HepG2 (cell line): ENCODE results near the gene LOXL3. TPM values are rescaled to one million over a fixed set of nuclear protein-coding genes. Genes with fewer than 3 reads are reported as not detected.

ENCODE experiments used
- CBX5 ChIP-seq: sonication (generic); formaldehyde crosslinking; IDR thresholded peaks from 2 replicates; pipeline ENCODE4 v1.4.0; 2020; ENCODE audit warnings: missing genetic modification reagents, borderline replicate concordance
- ERF ChIP-seq: IDR thresholded peaks from 2 replicates; pipeline ENCODE4 v1.6.1; 2018; ENCODE audit warnings: missing biosample characterization, missing genetic modification reagents
- IRF1 ChIP-seq: sonication (generic); formaldehyde crosslinking; IDR thresholded peaks from 2 replicates; pipeline ENCODE4 v1.4.0; 2020; ENCODE audit warnings: low read depth, mild to moderate bottlenecking, missing genetic modification reagents
- MEIS1 ChIP-seq: sonication (generic); formaldehyde crosslinking; IDR thresholded peaks from 2 replicates; pipeline ENCODE4 v1.9.0; 2021; ENCODE audit warnings: mild to moderate bottlenecking, missing genetic modification reagents, moderate library complexity, borderline replicate concordance
- NFYB ChIP-seq: sonication (generic); formaldehyde crosslinking; IDR thresholded peaks from 2 replicates; pipeline ENCODE4 v1.4.0; 2020; ENCODE audit warnings: missing genetic modification reagents
- RERE ChIP-seq: IDR thresholded peaks from 2 replicates; pipeline ENCODE4 v1.6.1; 2016; ENCODE audit warnings: low read depth, missing genetic modification reagents, missing compliant biosample characterization
- RFX1 ChIP-seq: fragments of 450-650 bp; IDR thresholded peaks from 2 replicates; pipeline ENCODE4 v1.6.1; 2017
- TSC22D2 ChIP-seq: sonication (generic); formaldehyde crosslinking; IDR thresholded peaks from 2 replicates; pipeline ENCODE4 v1.5.1; 2020; ENCODE audit warnings: missing genetic modification reagents, mild to moderate bottlenecking, borderline replicate concordance
- ZNF235 ChIP-seq: sonication (generic); formaldehyde crosslinking; IDR thresholded peaks from 2 replicates; pipeline ENCODE4 v1.8.1; 2023; ENCODE audit warnings: mild to moderate bottlenecking, missing genetic modification reagents, borderline replicate concordance
- ZNF251 ChIP-seq: sonication (generic); formaldehyde crosslinking; IDR thresholded peaks from 2 replicates; pipeline ENCODE4 v1.9.0; 2021; ENCODE audit warnings: mild to moderate bottlenecking, missing genetic modification reagents
- ZNF580 ChIP-seq: IDR thresholded peaks from 2 replicates; pipeline ENCODE4 v1.6.1; 2016; ENCODE audit warnings: low read depth, borderline replicate concordance
- ZNF704 ChIP-seq: sonication (generic); formaldehyde crosslinking; IDR thresholded peaks from 2 replicates; pipeline ENCODE4 v1.8.1; 2023; ENCODE audit warnings: mild to moderate bottlenecking, inconsistent platforms, moderate library complexity, missing genetic modification reagents, borderline replicate concordance
- ZNF766 ChIP-seq: sonication (generic); formaldehyde crosslinking; IDR thresholded peaks from 2 replicates; pipeline ENCODE4 v1.5.0; 2020; ENCODE audit warnings: missing genetic modification reagents, borderline replicate concordance
- polyA plus RNA-seq, 8 experiments: library from polyadenylated mRNA; depleted of rRNA in 3 of 8; stranded (reverse) in 7 of 8; unstranded in 1 of 8; fragments of >200 nt; fragmentation: Illumina TruSeq in 4 of 8; extraction: Trizol in 4 of 8; gene quantifications; 2 replicates each; pipeline versions ENCODE4 v1.2.1 to v1.2.3, GENCODE V29; 2011 to 2016; ENCODE audit warnings: low read depth in 4 of 8, missing spikeins in 1 of 8, mixed read lengths in 1 of 8; ENCODE audit not compliant: insufficient read depth in 1 of 8
- total RNA-seq, 5 experiments: library from RNA; depleted of rRNA; stranded (reverse); fragments of >200 nt; fragmentation: Illumina TruSeq; extraction: Trizol; gene quantifications; 2 replicates each; pipeline ENCODE4 v1.2.3, GENCODE V29; 2016; ENCODE audit warnings: low read depth in 1 of 5
- TF ChIP-seq, protein P1 (sequence below): IDR thresholded peaks from 2 replicates; pipeline ENCODE4 v1.6.1; 2016; ENCODE audit warnings: missing compliant biosample characterization, missing genetic modification reagents, borderline replicate concordance
- TF ChIP-seq, protein P2 (sequence below): IDR thresholded peaks from 2 replicates; pipeline ENCODE4 v1.6.1; 2018; ENCODE audit warnings: missing genetic modification reagents
- TF ChIP-seq, protein P3 (sequence below): fragments of 450-650 bp; IDR thresholded peaks from 2 replicates; pipeline ENCODE4 v1.6.1; 2017

LOXL3 gene
- total and polyA plus RNA-seq, 2 of the 13 experiments (the other 11 are each of a cell fraction or from before 2014, with no cell fraction given): 0.55 to 6.5 TPM

DNA sequence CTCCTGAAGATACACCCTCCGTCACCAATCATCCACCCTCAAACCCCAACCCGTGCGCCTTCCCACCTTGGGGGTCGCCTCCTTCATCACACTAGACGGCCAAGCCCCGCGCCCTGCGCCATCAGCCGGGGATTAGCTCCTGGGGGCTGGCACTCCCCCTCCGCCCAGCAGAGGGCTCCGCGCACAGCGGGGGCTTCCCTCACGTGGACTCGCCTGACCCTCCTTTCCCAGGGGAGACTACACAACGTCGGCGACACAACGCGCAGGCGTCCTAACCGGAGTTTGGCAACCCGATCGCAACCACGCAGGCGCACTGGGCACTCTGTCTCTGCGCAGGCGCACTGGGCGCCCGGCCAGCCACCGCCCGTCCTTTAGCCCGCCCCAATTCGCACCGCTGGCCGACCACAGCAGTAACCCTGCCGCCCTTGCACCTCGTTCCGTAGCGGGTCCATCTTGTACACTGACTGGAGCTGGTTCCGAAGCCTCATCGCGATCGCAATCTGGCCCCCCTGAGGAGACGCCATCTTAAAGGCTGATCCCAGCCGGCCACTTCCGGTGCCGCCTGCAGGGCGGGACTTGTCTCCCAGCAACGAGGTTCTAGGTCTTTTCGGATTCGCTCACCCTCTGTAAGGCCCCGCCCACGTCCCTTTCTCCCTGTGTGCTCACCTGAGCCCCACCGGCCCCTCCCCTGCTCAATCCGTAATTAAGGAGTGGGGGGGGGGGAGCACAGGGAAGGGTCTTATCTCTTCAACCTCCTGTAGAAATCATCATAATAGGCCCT, 46.4 kb downstream of the LOXL3 start, which contains the start of gene PCGF1 (continued):
- TF ChIP-seq CBX5 (CRISPR knock-in tag): peak; percentile 95
- TF ChIP-seq ZNF580 (CRISPR knock-in tag): 0 out of 2 replicates have a peak, but pooled peaks have one; percentile 19
- TF ChIP-seq, protein P1, sequence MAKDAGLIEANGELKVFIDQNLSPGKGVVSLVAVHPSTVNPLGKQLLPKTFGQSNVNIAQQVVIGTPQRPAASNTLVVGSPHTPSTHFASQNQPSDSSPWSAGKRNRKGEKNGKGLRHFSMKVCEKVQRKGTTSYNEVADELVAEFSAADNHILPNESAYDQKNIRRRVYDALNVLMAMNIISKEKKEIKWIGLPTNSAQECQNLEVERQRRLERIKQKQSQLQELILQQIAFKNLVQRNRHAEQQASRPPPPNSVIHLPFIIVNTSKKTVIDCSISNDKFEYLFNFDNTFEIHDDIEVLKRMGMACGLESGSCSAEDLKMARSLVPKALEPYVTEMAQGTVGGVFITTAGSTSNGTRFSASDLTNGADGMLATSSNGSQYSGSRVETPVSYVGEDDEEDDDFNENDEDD (CRISPR knock-in tag): peak; percentile 79
- peak; percentile 75 for TF ChIP-seq NFYB (CRISPR knock-in tag)
- TF ChIP-seq IRF1: no peak
- peak; percentile 41; the same call in 1 of the 2 replicates for TF ChIP-seq RERE
- TF ChIP-seq RFX1: peak; percentile 97
- peak; percentile 89 for TF ChIP-seq ZNF704 (CRISPR knock-in tag)
- TF ChIP-seq, protein P2, sequence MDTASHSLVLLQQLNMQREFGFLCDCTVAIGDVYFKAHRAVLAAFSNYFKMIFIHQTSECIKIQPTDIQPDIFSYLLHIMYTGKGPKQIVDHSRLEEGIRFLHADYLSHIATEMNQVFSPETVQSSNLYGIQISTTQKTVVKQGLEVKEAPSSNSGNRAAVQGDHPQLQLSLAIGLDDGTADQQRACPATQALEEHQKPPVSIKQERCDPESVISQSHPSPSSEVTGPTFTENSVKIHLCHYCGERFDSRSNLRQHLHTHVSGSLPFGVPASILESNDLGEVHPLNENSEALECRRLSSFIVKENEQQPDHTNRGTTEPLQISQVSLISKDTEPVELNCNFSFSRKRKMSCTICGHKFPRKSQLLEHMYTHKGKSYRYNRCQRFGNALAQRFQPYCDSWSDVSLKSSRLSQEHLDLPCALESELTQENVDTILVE (CRISPR knock-in tag): peak; percentile 78; the same call in 1 of the 2 replicates
- no peak; the same call in none of the 2 replicates for TF ChIP-seq MEIS1 (CRISPR knock-in tag)
- TF ChIP-seq ZNF251 (CRISPR knock-in tag): no peak; the same call in 1 of the 2 replicates
- TF ChIP-seq ZNF766: peak; percentile 95; the same call in 1 of the 2 replicates
- TF ChIP-seq, protein P3, sequence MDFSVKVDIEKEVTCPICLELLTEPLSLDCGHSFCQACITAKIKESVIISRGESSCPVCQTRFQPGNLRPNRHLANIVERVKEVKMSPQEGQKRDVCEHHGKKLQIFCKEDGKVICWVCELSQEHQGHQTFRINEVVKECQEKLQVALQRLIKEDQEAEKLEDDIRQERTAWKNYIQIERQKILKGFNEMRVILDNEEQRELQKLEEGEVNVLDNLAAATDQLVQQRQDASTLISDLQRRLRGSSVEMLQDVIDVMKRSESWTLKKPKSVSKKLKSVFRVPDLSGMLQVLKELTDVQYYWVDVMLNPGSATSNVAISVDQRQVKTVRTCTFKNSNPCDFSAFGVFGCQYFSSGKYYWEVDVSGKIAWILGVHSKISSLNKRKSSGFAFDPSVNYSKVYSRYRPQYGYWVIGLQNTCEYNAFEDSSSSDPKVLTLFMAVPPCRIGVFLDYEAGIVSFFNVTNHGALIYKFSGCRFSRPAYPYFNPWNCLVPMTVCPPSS: no peak
- TF ChIP-seq TSC22D2 (CRISPR knock-in tag): peak; percentile 76; the same call in 1 of the 2 replicates
- no peak for TF ChIP-seq ZNF235 (CRISPR knock-in tag)
- TF ChIP-seq ERF: no peak; the same call in 1 of the 2 replicates
